GM12874 (cell line): ENCODE measurements around the gene TMEM72.
A peak's percentile ranks its signal among the peaks of the same experiment; 100 is the strongest.

Experiments used
- TF ChIP-seq, protein P1 (sequence below): IDR thresholded peaks from 2 replicates; pipeline ENCODE4 v1.5.1; 2011; ENCODE audit warnings: low read depth, mild to moderate bottlenecking, control low read depth, low read length, moderate library complexity; ENCODE audit not compliant: insufficient read depth

The TMEM72 gene

DNA sequence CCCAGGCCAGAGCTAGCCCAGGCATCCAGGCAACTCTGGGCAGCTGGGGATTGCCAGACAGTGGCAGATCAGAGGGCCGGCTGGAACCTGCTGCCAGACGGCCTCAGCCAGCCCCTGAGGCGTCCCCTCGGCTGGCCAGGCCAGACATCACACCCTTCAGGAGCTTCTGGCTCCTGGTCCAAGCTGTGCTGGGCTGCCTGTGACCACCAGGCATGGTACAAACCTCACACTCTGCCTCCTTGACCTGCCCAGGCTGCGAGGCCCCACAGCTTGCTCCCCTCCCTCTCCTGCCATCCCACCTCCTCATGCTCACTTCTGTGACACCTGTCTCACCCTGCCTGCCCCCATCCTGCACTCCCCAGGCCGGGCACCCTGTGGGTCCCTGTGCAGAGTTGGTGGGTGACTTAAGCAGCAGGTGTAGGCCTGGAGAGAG lies 61.8 kb downstream of the TMEM72 start:
- TF ChIP-seq, protein P1, sequence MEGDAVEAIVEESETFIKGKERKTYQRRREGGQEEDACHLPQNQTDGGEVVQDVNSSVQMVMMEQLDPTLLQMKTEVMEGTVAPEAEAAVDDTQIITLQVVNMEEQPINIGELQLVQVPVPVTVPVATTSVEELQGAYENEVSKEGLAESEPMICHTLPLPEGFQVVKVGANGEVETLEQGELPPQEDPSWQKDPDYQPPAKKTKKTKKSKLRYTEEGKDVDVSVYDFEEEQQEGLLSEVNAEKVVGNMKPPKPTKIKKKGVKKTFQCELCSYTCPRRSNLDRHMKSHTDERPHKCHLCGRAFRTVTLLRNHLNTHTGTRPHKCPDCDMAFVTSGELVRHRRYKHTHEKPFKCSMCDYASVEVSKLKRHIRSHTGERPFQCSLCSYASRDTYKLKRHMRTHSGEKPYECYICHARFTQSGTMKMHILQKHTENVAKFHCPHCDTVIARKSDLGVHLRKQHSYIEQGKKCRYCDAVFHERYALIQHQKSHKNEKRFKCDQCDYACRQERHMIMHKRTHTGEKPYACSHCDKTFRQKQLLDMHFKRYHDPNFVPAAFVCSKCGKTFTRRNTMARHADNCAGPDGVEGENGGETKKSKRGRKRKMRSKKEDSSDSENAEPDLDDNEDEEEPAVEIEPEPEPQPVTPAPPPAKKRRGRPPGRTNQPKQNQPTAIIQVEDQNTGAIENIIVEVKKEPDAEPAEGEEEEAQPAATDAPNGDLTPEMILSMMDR = no peak

DNA sequence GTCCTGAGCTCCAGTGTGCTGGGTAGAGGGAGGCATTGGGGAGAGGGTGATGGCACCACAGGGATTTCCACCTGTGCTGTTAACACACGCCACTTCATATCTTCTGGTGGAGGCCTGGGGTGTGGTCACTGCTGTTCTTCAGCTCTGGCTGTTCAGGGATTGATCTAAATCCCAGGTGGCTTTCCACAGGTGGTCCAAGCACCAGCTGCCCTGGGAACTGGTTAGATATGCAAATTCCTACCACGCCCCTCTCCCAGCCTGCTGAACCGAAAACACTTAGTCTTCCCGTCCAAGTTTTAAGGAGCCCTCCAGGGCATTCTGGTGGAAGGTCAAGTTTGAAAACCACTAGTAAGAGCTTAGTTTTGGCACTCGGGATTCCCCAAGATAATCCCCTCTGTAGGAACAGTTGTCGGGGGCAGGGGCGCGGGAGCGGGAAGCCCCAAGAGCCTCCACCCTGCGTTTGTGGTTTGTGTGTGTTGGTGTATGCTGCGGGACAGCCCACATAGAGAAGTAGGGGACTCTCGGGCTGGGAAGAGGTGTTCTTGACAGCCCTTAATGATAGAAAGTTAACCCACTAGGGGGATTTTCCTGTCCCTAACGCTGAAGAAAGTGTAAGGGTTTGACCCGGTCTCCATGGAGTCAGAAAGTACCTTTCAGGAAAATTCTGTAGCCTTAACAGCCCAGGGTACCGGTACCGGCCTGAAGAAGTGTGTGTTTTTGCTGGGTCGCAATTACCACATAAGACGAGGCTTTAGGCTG lies 62.4 kb downstream of the TMEM72 start:
- TF ChIP-seq, protein P1 = no peak

DNA sequence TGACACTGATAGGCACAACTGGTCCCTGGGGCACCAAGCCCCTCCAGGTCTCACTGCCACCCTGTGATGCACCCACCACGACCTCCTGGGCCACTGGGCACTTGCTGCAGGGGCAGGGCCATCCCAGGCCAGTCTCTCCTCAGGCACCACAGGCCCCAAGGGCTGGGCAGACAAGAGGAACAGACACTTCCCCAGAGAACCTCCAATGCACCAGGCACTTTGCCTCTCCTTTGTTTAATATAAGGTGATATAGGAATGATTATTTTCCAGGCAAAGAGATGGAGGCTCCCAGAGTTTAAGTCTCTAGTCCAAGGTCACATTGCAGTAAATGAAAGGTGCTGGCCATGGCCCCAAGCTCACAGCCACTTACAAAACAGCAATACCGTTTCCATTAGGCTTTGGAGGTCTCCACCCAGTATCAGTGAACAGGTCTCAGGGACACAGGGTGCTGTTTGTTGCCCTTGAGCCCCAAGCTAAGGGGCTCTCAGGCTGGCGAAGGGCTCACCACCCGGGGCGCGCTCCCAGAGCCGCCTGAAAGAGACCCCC lies 63.0 kb downstream of the TMEM72 start:
- TF ChIP-seq, protein P1 = no peak

DNA sequence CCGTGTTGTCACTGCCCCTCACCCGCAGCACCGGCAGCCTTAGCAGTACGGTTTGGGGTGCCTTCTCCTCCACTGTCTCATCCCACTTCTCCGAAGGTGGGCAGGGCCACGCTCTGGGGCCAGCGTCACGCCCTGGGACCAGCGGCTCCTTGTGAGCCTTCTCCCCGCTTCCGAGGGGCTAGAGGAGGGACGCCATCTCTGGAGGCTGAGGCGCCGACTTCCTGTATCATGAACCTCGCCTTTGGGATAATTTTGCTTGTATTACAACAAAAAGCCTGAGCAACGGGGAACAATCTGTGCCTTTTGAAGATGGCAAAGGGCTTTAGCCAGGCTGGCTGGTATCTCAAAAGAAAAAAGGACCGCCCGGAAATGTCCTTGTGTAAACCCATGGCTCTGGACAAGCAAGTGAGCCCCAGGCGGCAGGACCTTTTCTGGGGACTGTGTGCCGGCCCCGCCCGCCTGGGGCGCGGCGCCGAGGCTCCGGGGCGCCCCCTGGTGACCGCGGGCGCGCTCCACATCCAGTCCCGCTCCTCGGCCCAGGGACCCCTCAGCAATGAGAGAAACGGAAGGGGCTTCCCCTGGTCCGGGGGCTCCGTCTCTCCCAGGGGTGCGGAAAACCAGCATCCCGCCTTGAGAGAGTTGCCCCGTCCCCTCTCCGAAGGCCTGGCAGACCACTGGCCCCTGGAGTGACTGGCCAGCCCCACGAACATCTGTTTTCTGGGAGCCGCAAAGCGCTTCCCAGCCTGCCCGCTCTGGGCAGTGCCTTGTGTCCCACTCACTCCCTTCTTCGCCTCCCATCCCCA lies 63.7 kb downstream of the TMEM72 start:
- TF ChIP-seq, protein P1 = peak; percentile 94

DNA sequence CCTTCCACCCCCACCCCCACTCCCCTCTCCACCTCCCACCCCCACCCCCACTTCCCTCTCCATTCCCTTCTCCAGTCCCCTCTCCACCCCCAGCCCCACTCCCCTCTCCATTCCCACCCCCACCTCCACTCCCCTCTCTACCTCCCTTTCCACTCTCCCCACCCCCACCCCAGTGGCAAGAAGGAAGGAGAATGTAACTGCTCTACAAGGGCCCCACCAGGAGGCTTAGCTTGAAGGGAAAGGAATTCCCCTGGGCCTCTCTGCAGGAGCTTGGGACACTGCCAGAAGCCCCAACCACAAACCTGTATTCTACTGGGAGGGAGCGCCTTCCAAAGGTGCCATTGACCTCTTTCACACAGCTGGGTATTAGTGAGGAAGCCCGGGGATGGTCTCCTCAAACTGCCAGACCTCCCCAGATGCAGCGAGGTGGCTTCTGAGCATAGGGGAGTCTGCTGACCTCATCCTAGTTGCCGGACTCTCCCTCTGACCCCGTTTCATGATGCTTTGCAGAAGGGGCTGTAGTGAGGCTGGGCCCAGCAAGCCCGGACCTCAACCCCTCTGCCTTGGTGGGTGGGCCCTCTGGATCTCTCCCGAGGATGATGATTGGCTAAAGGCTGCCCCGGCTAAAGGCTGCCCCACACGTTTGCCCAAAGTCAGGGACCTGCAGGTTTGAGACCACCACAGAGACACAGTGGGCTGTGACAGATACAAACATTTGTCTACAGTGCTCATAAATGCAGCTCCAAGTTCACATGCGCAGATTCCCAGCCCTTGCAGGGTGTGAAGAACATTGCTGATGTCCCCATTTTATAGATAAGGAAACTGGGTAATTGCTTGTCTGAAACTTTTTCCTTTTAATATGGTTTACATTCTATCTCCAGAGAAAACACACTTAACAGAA lies 64.5 kb downstream of the TMEM72 start:
- TF ChIP-seq, protein P1 = no peak

DNA sequence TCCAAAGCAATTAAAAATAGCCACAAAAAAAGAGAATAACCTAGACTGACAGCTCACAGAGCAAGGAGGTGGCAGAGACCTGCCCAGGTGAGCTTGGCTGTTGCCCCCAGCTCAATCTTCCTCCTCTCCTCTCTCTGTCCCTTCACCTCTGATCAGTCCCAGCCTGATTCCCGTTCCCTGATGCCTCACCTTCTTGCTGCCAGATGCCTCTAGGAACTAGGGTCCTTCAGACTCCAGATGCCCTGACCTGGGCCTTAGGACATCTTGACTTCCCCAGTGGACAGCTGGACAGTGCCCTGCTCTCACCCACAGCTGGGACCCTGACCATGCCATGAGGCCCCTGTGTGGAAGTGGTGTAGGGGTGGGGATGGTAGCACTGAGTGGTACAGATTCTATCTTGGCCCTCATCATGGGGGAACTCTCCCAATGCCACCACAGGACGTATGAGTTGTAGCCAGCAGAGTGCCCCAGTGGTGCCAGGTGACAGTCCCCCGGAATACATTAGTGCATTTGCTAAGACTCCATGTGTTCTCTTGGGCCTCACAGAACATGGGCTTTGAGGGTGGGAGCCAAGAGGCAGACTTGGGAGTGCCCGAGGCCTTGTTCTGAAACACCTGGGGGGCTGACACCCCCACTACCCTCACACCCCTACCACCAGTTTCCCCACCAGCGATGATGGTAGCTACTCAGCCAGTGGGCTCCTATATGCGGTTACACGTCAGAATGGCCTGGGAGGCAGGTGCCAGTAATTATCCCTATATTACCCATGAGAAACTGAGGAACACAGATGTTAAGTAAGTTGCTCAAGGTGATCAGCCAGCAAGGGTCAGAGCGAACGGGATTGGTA lies 65.4 kb downstream of the TMEM72 start:
- TF ChIP-seq, protein P1 = no peak
